ENCODE measurements around the gene RTN4RL1. TPM values are rescaled to one million over a fixed set of nuclear protein-coding genes. Genes with fewer than 3 reads are reported as not detected.
A peak's percentile ranks its signal among the peaks of the same experiment; 100 is the strongest.

The RTN4RL1 gene
- total and polyA plus RNA-seq, 9 of the 15 experiments (the other 6 are each of a cell fraction or from before 2014, with no cell fraction given): 0.04 to 0.06 (median 0.04) TPM; not detected in 5

- TF ChIP-seq RREB1 (CRISPR knock-in tag; IDR thresholded peaks at IDR 0.05) (no peak), VEZF1 (CRISPR knock-in tag; IDR thresholded peaks at IDR 0.05) (peak; percentile 73), NR2C2 (CRISPR knock-in tag; IDR thresholded peaks at IDR 0.05) (no peak), NR2C2 (tag; IDR thresholded peaks at IDR 0.05) (peak; percentile 75; the same call in 1 of the 2 replicates), YY1 (IDR thresholded peaks at IDR 0.05; ENCODE audit: borderline replicate concordance in 1 of 3, control insufficient read depth in 1 of 3, extremely low read depth in 1 of 3, insufficient read depth in 3 of 3, insufficient read length in 1 of 3, insufficient replicate concordance in 2 of 3, low read depth in 1 of 3, low read length in 2 of 3) (peak in 1 of 3 experiments; percentile 56), SMAD2 (IDR thresholded peaks at IDR 0.05; ENCODE audit: low read depth, low read length) (no peak), ZFX (CRISPR knock-in tag; IDR thresholded peaks at IDR 0.05) (peak; percentile 50), ZC3H8 (IDR thresholded peaks at IDR 0.05) (no peak), RCOR1 (IDR thresholded peaks at IDR 0.05; ENCODE audit: borderline replicate concordance in 1 of 2, low read depth in 2 of 2, low read length in 2 of 2) (peak in 1 of 2 experiments; percentile 15; a peak in 1 of 4 replicates), TCF3 (CRISPR knock-in tag; IDR thresholded peaks at IDR 0.05) (peak; percentile 67), ZNF395 (CRISPR knock-in tag; IDR thresholded peaks at IDR 0.05) (0 out of 2 replicates have a peak, but pooled peaks have one; percentile 7), PHTF2 (CRISPR knock-in tag; IDR thresholded peaks at IDR 0.05) (no peak)
- TF ChIP-seq, protein P1, sequence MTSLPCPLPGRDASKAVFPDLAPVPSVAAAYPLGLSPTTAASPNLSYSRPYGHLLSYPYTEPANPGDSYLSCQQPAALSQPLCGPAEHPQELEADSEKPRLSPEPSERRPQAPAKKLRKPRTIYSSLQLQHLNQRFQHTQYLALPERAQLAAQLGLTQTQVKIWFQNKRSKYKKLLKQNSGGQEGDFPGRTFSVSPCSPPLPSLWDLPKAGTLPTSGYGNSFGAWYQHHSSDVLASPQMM (CRISPR knock-in tag; IDR thresholded peaks at IDR 0.05): no peak
- TF ChIP-seq, protein P2, sequence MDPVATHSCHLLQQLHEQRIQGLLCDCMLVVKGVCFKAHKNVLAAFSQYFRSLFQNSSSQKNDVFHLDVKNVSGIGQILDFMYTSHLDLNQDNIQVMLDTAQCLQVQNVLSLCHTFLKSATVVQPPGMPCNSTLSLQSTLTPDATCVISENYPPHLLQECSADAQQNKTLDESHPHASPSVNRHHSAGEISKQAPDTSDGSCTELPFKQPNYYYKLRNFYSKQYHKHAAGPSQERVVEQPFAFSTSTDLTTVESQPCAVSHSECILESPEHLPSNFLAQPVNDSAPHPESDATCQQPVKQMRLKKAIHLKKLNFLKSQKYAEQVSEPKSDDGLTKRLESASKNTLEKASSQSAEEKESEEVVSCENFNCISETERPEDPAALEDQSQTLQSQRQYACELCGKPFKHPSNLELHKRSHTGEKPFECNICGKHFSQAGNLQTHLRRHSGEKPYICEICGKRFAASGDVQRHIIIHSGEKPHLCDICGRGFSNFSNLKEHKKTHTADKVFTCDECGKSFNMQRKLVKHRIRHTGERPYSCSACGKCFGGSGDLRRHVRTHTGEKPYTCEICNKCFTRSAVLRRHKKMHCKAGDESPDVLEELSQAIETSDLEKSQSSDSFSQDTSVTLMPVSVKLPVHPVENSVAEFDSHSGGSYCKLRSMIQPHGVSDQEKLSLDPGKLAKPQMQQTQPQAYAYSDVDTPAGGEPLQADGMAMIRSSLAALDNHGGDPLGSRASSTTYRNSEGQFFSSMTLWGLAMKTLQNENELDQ (CRISPR knock-in tag; IDR thresholded peaks at IDR 0.05; ENCODE audit: borderline replicate concordance): no peak
Observed at GRCh38 chr17:1986783-1987451, 38.2 kb downstream of the RTN4RL1 start (continued).
